ENCODE measurements around the gene B4GALT1.
"Not testable (repeated sequence)": the region's sequence is repeated elsewhere in the genome, so short reads cannot be mapped to it uniquely, and the experiment has no call there.

The B4GALT1 gene

DNA sequence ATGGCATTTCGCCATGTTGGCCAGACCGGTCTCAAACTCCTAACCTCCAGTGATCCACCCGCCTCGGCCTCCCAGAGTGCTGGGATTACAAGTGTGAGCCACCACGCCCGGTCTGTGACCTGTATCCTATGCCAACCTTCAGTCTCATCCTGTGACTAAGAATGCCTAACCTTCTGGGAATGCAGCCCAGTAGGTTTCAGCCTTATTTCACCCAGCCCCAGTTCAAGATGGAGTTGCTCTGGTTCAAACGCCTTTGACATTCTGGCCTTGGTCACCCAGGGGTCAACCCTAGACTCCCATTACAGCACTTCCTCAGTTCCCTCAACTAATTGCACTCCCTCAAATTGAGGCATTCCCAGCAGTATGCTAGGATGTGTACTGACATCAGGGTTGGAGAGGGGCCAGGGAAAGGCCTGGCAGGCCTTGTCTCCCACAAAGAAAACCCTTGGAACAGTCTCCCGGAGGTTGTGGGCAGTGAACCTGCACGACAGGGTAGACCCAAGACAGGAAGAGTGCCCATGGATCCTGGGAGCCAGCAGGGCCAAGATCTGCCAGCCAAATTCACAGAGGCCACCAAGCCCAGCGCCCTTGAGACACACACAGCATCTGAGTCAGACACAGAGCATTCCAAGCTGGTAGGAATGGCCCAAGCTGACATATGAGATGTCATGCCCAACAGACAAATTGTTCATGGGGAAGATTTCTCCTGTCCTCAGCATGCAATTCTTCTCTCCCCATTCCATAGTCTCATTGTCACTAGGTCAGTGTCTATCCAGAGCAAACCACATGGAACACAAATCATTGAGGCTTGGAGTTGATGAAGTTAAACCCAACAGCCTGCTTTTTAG, 65.8 kb downstream of the B4GALT1 start:
- DNase-seq = no peak

DNA sequence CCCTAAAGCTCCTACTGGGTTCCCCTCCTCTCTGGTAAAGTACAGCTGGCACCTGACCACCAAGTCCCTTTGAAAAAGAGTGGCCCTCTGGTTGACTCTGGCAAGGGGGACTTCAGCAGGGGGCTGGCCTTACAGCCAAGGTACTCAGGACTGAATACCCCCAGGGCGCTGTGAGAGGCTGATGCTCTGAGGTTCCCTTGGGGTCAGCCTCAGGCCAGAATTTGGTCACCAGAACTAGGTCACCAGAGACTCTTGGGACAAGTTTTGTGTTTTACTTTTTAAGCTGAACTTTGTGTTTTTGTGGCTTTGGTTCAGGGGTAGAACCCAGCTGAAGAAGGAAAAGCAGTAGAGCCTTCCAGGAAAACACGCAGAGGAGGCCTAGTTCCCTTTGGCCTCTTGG, 67.4 kb downstream of the B4GALT1 start:
- DNase-seq = no peak

DNA sequence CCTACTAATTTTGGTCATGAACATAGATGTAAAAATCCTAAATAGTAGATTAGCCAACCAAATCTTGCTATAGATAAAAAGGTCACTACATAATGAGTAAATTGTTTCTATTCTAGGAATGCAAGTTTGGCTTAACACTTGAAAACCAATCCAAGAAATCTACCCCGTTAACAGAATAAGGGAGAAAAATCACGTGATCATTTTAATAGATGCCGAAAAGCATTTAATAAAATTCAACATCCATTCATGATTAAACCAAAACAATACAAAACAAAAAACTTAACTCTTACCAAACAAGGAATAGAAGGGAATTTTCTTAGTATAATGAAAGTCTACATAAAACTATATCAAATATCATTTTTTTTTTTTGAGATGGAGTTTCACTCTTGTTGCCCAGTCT, 69.9 kb downstream of the B4GALT1 start:
- DNase-seq = no peak

DNA sequence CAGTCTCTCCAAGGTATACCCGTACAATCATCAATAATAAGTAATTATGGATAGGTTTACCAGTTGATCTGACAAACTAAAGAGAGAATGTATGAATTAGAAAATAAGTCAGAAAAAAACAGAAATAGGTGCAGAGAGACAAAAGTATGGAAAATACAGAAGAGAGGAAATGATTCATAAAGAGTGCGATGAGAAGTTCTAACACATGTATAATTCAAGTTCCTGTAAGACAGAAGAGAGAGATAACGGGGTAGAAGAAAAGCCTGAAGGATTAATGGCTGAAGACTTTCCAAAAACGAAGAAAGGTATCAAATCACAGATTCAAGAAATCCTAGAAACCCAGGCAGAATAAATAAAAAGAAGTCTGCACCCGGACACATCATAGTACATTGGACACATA, 74.5 kb downstream of the B4GALT1 start:
- no peak for DNase-seq

DNA sequence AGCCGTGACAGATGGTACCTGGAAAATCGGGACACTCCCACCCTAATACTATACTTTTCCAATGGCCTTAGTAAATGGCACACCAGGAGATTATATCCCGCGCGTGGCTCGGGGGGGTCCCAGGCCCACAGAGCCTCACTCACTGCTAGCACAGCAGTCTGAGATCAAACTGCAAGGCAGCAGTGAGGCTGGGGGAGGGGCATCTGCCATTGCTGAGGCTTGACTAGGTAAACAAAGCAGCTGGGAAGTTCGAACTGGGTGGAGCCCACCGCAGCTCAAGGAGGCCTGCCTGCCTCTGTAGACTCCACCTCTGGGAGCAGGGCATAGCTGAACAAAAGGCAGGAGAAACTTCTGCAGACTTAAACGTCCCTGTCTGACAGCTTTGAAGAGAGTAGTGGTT, 81.5 kb downstream of the B4GALT1 start:
- DNase-seq = not testable (repeated sequence)

DNA sequence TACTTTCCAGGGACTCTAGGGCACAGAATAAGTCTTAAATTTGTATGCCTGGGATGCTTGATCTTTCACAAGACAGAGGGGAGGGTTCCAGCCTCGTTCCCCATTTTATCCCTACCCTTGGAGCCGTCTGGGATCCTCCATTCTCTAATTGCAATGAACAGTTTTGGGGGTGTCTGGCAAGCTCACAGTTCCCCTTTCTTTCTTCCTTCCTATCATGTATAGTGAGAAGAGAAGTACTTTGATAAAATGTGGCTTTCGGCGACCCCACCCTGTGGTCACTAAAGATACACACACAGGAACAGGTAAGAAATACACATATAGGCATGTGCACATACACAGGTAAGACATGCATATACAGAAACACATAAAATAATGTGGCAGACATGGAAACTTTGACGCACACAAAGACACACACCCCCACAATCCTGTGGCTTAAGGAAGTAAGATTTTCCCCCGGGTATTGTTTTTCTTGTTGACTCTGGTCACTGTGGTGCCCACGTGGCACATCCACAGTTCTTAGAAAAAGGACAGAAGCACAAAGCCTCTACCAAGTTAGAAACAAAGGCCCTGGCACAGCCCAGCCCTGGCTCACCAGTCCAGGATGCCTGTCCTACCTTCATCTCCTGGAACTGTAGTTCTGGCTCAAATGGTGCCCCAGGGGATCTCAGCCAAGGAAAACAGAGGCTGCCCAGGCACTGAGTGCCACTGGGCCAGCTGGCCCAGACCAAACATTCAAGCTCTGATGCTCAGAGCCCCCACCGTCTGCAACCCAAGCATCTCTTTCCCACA, 84.4 kb downstream of the B4GALT1 start:
- no peak for DNase-seq

DNA sequence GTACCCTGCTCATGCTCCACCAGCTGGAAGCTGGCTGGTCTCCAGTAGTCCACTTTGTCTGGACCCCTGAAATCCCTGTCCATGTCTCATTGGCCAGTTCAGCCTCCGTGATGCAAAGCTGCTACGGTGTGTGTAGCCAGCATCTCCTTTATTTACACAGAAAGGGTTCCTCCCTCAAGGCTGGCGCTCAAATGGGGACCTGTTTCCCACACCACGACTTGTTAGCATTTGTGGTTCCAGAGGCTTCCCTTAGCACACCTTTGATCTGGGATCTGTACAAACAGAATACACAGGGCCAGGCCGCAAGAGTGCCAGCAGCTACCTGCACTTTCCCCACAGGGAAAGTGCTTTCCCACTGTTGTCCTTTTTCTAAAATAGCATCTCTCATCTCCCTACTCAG, 85.0 kb downstream of the B4GALT1 start:
- no peak for DNase-seq

DNA sequence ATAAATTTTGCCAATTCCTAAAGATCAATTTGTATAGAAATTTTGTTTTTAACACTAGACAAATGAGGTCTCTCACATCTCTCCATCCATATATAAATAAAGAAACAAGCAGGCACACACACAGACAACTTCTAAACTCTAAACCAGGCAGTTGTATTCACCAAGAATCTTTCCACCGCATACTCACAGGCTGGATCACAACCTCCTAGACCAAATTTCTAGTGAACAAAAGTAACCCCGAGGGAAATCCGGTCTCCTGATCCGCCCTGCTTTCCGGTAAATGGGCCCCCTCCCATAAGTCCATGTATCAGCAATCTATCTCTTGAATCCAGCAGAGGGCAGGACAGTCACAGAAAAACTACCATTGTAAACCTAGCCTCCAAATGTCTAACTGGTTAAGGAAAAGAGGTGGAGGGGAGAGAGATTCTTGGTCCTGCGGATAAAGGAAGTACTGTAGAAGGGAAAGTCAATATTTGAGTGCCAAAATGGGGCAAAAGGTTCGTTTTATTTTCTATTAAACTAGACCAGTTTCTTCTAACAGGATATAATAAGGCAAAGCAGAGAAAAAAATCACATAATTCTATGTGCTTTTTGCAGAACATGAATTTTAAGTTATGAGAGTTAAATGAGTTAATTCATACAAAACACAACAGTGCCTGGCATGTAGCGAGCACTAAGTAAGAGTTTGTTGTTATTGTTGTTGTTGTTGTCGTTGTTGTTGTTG, 85.8 kb downstream of the B4GALT1 start:
- DNase-seq = peak; percentile 78

DNA sequence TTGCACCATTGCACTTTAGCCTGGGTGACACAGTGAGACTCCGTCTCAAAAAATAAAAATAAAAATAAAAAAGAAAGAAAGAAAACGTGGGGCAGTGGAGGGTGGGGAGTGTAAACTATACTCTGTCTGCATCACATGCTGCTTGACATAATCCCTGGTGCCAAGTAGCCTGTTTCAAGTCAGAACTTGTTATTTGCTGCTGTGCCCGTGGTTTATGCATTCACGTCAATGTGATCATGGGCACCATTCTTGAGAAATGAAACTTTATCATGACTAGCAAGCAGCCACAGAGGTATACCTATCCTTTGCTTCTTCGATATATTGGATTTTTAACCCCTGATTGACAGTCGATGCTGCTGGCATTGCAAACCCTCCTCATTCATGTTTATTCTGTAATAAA, 86.6 kb downstream of the B4GALT1 start:
- peak; percentile 5 for DNase-seq

DNA sequence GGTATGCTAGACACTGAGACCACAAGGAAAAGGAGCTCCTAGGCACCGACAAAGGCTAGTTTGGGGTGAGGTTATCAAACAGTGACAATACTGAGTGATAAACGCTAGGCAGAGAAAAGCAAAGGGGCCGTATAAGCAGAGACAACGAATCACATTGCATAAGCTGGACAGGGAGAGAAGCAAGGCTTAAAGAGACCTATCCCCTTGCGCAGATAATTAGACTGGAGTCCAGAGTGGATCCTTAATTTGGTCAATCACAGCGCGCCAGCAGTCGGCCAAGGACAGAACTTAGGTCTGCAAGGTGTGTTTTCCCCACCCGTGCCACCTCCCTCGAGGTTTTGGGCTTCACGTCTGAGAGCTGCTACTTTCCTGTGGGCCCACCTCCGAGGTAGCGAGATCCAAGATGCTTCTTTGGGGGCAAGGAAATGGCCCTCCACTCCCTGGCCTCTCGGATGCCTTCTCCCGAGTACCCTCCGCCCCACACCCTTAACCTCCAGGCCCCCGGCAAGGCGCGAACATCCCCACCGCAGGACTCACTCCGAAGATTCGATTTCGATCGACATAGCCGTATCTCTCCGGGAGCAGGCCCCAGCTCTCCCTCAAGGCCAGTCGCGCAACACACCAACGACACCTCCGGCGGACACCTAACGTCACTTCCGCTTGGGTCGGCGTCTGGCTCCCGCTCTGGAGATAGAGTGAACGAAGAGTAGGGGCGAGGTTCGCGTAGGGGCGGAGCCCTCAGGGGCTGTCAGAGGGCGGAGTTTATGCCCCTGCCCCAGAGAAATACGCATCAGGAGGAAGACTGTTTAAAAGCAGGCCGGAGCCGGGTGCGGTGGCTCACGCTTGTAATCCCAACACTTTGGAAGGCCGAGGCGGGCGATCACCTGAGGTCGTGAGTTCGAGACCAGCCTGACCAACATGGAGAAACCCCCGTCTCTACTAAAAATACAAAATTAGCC, 90.8 kb downstream of the B4GALT1 start, which contains the start of gene SMU1:
SMU1 (minus strand) TSS at position 629 of the 959 bp plus-strand sequence; CDS start at position 563, 66 bp downstream.
- peak; percentile 92 for DNase-seq

DNA sequence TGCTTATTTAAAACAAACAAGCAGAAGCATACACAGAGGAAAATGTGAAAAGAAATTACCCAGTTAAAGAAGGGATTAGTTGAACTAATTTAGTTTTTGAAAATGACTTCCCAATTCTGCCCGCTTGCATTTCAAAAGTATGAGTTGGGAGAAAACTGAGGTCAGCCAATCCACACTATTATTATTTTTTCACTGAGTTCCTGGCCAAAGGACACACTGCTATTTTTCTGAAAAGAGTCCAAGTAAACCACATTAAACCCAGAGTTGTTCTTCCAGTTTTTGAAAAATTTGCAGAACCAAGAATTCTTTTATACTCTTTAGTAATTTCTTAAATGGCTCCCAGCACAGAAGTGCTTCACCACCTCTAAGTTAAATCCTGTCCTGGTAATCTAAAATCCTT, 98.1 kb downstream of the B4GALT1 start:
- DNase-seq = no peak

DNA sequence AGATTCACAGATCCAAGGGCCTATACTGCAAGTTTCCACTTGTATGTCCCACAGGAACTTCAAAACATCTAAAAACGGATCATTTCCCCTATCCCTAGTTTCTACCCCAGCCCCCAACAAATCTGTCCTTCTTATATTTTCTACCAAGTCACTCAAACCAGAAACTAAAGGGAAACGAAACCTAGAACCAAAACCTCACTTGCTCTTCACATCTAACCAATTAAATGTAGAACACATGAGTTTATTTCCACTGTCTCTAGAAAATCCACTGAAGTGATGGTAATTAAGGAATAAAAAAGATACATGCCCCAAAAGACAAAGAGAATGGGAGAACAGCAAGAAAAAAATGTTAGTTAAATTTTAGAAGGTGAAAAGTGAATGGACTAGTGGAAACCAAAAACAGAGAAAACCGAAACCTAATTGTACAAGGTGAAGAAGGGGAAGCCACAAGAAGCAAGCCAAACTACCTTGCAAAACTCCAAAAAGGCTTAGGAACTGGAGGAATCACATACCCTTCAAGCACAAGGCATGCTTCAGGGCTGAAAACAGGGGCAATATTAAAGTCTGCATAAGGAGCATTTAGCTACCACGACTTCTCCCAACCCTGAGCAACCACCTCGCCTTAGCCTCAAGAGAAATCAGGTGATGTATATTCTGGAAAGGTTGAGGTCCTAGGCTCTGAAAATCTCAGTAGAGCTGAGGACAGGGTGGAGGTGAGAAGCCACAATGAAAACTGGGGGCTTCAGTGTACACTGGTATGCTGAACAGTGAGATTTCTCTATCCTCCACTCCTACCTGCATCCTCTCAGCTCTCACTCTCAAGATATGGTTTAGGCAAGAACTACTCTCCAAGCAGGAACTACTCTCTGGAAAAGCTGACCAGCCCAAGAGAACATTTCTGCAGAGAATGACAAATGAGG, 101.7 kb downstream of the B4GALT1 start:
- no peak for DNase-seq

Measured in NCI-H2171 treated with DMSO at 0.1 percent for 48 hours (cell line).